ENCODE data around the gene VPS11.

GRCh38 chr11:119056421-119056999, 11.1 kb upstream of the VPS11 start:
- TF ChIP-seq POLR2AphosphoS5 (IDR thresholded peaks at IDR 0.05) (no peak), EZH2 (IDR thresholded peaks at IDR 0.05; ENCODE audit: borderline replicate concordance, insufficient read depth, low read length, poor library complexity, severe bottlenecking) (no peak), TAF1 (IDR thresholded peaks at IDR 0.05; ENCODE audit: low read depth) (no peak), RAD21 (conservative IDR thresholded peaks at IDR 0.05) (no peak), MXI1 (conservative IDR thresholded peaks at IDR 0.05; ENCODE audit: poor library complexity, severe bottlenecking) (no peak), SMC3 (conservative IDR thresholded peaks at IDR 0.05; ENCODE audit: poor library complexity) (no peak), REST (IDR thresholded peaks at IDR 0.05; ENCODE audit: borderline replicate concordance) (no peak), EP300 (conservative IDR thresholded peaks at IDR 0.05; ENCODE audit: poor library complexity, severe bottlenecking) (no peak)
- TF ChIP-seq, protein P1, sequence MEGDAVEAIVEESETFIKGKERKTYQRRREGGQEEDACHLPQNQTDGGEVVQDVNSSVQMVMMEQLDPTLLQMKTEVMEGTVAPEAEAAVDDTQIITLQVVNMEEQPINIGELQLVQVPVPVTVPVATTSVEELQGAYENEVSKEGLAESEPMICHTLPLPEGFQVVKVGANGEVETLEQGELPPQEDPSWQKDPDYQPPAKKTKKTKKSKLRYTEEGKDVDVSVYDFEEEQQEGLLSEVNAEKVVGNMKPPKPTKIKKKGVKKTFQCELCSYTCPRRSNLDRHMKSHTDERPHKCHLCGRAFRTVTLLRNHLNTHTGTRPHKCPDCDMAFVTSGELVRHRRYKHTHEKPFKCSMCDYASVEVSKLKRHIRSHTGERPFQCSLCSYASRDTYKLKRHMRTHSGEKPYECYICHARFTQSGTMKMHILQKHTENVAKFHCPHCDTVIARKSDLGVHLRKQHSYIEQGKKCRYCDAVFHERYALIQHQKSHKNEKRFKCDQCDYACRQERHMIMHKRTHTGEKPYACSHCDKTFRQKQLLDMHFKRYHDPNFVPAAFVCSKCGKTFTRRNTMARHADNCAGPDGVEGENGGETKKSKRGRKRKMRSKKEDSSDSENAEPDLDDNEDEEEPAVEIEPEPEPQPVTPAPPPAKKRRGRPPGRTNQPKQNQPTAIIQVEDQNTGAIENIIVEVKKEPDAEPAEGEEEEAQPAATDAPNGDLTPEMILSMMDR (IDR thresholded peaks at IDR 0.05; ENCODE audit: poor library complexity, severe bottlenecking) = no peak

Measured in neural cell (in vitro differentiated cells).